T-helper 17 cell (primary cell): Measurements from ENCODE around the gene SCARF1. TPM values are rescaled to one million over a fixed set of nuclear protein-coding genes. Genes with fewer than 3 reads are reported as not detected.

ENCODE experiments used
- ATAC-seq: fragments of 150-1000 bp; cut with Tn5 transposase; 2 replicates; pipeline ENCODE4 v1.10.0; 2021; ENCODE audit warnings: mild to moderate bottlenecking, moderate library complexity
- DNase-seq, 3 donors: peaks; one replicate each; pipeline versions ENCODE4 v3.0.0 to v3.0.0-alpha.2; 2020 to 2021
- H3K9me3 ChIP-seq: one replicate; pipeline ENCODE4 v1.7.0; 2013; ENCODE audit warnings: low read length, mild to moderate bottlenecking; ENCODE audit not compliant: control insufficient read depth, poor library complexity, severe bottlenecking
- H3K27ac Mint-ChIP-seq: one replicate; pipeline ENCODE4 v1.8.0; 2022; ENCODE audit warnings: mild to moderate bottlenecking, moderate library complexity, mixed read lengths
- H3K27me3 Mint-ChIP-seq: one replicate; pipeline ENCODE4 v1.8.0; 2022; ENCODE audit warnings: mixed read lengths
- H3K36me3 Mint-ChIP-seq: one replicate; pipeline ENCODE4 v1.8.0; 2022; ENCODE audit warnings: low read depth, mixed read lengths
- H3K4me1 Mint-ChIP-seq: one replicate; pipeline ENCODE4 v1.8.0; 2022; ENCODE audit warnings: mild to moderate bottlenecking, mixed read lengths
- H3K4me3 Mint-ChIP-seq: one replicate; pipeline ENCODE4 v1.8.0; 2022; ENCODE audit warnings: mild to moderate bottlenecking, moderate library complexity, mixed read lengths
- total RNA-seq, 4 donors: library from RNA in 2 of 4; stranded (reverse) in 2 of 4; gene quantifications; one replicate each; pipeline ENCODE4 v1.2.3 and lab custom pipeline; 2022 to 2026

SCARF1 gene
- total RNA-seq, 2 donors from 2014 or later, result 1.6 to 2.3 TPM

DNA sequence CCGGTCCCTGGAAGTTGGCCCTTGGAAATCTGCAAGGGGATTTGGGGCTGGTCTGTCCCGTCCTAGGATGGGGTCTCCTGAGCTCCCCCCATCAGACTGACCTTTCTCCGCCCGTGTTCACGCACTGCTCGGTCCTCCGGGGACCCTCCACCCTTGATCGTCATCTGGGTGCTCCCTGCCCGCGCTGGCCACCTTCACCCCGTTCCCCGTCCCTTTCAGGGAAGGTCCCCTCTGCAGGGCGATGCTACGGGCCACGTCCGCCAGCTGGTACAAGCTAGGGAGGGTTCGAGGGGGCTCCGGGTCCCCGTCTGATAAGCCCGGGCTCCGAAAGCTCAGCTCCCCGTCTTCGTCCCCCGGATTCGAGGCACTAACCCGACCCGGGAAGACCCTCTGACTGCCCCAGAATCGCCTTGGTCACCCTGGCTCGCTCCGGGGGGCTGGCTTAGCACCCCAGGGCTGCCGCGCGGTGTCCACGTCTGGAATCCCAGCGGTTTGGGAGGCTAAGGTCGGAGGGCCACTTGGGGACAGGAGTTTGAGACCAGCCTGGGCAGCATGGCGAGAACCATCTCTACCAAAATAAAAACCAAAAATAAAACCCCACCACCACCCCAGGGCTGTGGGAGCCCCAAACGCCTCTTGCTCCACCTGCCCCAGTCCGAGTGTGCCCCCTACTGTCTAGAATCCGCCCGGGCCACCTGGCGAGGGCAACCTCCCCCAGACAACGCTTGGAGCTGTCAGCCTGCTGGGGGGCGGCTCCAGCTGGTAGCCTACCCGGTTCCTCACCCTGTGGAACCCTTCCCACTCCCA is 15.8 kb downstream of the SCARF1 start:
- H3K27me3 Mint-ChIP-seq, result peaks cover 17% of the 10 kb centered on the region
- DNase-seq (peak; percentile 43 to 66 (median 51)), ATAC-seq (peak; percentile 30)
- H3K27ac Mint-ChIP-seq, result peak overlapping the region; percentile 89
- H3K4me1 Mint-ChIP-seq, result peaks cover 20% of the 10 kb centered on the region
- H3K9me3 ChIP-seq, result no peaks in the 10 kb centered on the region
- H3K4me3 Mint-ChIP-seq, result peak overlapping the region; percentile 98
- H3K36me3 Mint-ChIP-seq, result peaks cover 2% of the 10 kb centered on the region

DNA sequence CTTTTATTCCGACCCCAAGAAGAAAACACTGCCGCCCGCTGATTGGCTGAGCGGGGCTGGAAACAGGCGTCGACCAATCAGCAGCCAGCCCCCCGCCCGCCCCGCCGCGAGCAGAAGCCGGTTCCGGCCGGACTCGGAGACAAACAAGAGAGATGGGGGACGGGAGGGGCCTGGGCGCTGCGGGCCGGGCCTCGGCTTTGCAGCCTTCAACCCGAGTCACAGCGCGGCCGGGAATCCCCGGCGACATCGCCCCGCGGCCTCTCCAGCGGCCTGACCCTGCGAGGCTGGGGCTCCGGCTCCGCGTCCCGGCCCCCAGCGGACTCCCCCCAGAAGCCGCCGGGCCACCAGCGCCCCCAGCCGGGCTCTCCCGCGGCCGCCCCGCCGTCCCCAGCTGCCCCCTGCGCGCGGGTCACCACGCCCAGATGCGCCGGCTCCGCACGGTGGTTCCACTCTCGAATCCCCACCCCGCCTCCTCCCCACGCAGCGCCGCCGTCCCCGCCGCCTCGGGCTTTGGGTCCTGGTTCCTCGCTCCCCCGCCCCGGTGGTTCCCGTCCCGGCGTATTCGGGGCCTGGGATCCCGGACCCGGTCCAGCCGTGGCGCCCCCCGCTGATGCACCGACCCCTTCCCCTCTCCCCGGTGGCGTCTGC is 16.6 kb downstream of the SCARF1 start:
- H3K4me3 Mint-ChIP-seq, result peak overlapping the region; percentile 98
- H3K36me3 Mint-ChIP-seq, result peaks cover 2% of the 10 kb centered on the region
- peak; percentile 70 to 80 (median 77) for DNase-seq
- H3K27ac Mint-ChIP-seq, result peak overlapping the region; percentile 89
- peak; percentile 80 for ATAC-seq
- H3K9me3 ChIP-seq, result no peaks in the 10 kb centered on the region
- H3K4me1 Mint-ChIP-seq, result peaks cover 20% of the 10 kb centered on the region
- H3K27me3 Mint-ChIP-seq, result peaks cover 17% of the 10 kb centered on the region

DNA sequence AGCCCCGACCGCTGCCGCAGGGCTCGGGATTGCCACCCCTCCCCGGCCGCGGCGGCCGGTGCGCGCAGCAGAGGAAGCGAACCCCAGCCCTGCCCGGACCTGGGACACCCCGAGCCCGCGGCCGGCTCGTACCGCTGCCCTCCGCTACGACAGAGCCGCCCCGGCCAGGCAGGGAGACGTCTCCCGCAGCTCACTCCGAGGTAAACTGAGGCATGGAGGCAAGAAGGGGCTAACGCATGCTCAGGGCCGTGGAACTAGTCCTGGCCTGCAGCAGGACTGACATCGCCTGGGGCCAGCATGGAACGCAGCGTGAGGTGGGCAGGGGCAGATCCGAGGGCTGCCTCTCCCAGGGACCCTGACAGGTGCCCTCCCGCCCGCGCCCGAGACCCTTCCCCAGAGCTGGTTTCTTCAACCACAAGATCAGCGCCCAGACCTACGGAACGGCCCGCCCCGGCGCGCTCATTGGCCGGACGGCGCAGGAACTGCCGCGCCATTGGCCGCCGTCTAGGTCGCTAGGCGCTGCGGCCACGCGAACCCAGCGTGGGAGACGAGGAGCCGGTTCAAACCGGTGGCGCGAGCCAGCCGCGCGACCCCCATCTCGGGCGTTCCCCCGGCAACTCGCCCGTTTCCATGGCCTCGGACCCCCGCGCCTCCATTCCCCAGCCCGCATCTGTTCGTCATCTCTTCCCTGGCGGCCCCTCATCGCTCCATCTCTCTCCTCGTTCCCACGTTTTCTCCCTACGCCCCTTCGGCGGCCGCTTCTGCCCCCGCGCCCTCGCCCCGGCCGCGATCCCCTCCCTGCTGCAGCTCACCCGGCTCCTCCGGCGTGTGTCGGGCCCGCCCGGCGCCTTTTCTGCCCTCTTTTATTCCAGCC is 17.3 kb downstream of the SCARF1 start, which contains the start of gene SLC43A2:
Gene SLC43A2, minus strand, starts transcription at position 853 of the 874 bp plus-strand sequence. CDS start 960 bp downstream, outside the sequence.
- DNase-seq (peak; percentile 59 to 67 (median 65)), ATAC-seq (peak; percentile 82)
- Mint-ChIP-seq H3K27me3 (peaks cover 17% of the 10 kb centered on the region), H3K4me3 (peak within 1 kb of the TSS; percentile 98), H3K4me1 (peaks cover 20% of the 10 kb centered on the region), H3K27ac (peak within 1 kb of the TSS; percentile 89), H3K36me3 (peaks cover 2% of the 10 kb centered on the region)
- H3K9me3 ChIP-seq, result no peaks in the 10 kb centered on the region

DNA sequence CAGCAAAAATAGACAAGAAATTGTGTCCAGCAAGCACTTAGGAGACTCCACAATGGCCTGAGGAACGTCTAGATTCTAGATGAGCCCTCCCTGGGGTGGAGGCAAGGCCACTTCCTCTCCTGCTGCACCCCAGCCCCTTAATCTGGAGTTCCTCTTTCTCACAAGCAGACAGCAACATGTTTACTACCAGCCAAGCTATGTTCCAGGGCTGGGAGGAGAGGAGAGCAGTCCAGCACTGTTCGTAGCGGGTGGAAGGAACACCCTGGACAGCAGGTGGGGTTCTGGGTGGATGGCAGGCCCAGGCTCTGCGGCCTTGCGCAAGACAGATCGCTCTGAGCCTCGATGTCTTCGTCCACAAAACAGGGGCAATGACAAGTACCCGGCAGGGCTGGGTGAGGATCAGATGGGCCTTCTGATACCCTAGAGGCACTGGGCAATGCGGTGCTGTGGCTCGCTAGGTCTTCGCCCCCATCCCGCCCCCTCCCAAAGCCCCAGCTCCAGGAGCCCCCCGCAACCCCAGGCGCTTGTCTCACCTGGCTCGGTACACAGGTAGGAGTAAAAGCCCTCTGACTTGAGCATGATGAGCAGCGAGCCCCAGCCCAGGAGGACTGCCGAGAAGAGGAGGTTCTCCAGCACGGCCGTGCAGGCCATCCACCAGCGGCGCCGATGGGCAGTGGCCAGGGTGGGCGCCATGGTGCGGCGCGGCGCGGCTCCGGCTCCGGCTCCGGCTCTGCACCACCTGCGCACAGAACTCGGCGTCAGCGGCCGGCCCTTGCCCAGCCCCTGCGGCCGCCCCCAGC is 18.1 kb downstream of the SCARF1 start:
- Mint-ChIP-seq H3K27ac (no peak overlapping the region), H3K4me1 (peaks cover 20% of the 10 kb centered on the region), H3K4me3 (peak overlapping the region; percentile 81), H3K36me3 (peaks cover 2% of the 10 kb centered on the region), H3K27me3 (peaks cover 17% of the 10 kb centered on the region)
- H3K9me3 ChIP-seq, result no peaks in the 10 kb centered on the region
- ATAC-seq (no peak), DNase-seq (no peak)

DNA sequence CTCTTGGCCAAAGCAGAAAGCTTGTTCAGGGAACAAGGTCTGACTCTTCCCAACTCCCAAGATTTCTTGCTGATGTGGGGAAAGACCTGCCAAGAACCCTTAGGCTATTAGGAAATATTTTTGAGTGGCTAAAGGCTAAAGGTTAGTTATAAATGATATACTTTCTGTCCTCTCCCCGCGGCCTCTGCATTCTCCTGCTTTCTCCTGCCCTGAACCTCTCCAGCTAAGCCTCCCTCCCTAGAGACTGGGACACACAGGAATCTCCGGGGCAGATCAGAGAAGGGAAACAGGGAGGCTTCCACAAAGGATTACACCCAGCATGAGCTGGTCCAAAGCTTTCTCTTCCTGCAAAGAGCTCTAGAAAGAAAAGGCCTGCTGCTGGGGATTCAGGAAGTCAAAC is 19.2 kb downstream of the SCARF1 start:
- Mint-ChIP-seq H3K27me3 (peaks cover 17% of the 10 kb centered on the region), H3K27ac (no peak overlapping the region), H3K36me3 (peaks cover 2% of the 10 kb centered on the region), H3K4me3 (peak overlapping the region; percentile 81), H3K4me1 (peaks cover 17% of the 10 kb centered on the region)
- no peaks in the 10 kb centered on the region for H3K9me3 ChIP-seq
- ATAC-seq (no peak), DNase-seq (no peak)

DNA sequence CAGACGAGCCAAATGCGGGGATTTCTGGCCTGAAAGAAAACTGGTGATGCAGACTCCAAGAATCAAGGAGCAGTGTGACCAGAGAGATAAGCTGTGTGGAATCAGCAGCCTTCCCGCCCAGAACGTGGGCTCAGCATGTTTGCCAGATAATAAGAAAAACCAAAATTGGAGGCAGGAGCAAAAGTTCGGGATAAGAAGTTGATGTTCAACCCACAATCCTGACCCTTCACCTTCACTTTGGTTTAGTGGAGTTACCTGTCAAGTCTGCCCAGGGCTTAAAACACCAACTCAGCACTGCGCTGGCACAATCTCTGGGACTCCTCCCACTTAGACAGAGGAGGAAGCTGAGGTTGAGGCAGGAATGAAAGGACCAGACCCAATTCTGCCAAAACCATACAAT is 20.0 kb downstream of the SCARF1 start:
- H3K9me3 ChIP-seq, result no peaks in the 10 kb centered on the region
- DNase-seq (no peak), ATAC-seq (no peak)
- Mint-ChIP-seq H3K36me3 (peaks cover 2% of the 10 kb centered on the region), H3K27me3 (peaks cover 17% of the 10 kb centered on the region), H3K27ac (no peak overlapping the region), H3K4me1 (peaks cover 15% of the 10 kb centered on the region), H3K4me3 (no peak overlapping the region)

DNA sequence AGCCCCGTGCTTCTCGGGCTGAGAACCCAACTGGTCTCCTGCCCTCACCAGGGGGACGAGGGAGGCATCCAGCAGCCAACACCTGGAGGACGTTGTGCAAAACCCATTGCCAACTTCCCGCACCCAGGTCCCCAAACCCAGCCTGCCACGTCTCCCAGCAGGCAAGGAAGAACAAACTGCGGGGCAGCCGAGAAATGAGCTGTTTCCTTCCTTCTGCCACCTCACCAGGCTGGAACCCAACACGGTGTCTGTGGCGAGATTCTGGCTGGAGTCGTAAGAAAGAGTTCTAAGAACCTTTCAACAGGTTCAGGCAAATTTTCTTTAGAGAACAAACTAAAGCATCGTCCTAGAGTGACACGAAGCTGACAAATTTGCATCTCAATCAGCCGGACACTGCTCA is 20.5 kb downstream of the SCARF1 start:
- H3K9me3 ChIP-seq, result no peaks in the 10 kb centered on the region
- H3K27ac Mint-ChIP-seq, result no peak overlapping the region
- peaks cover 17% of the 10 kb centered on the region for H3K27me3 Mint-ChIP-seq
- H3K4me1 Mint-ChIP-seq, result peaks cover 12% of the 10 kb centered on the region
- no peaks in the 10 kb centered on the region for H3K36me3 Mint-ChIP-seq
- no peak overlapping the region for H3K4me3 Mint-ChIP-seq
- DNase-seq (no peak), ATAC-seq (no peak)

DNA sequence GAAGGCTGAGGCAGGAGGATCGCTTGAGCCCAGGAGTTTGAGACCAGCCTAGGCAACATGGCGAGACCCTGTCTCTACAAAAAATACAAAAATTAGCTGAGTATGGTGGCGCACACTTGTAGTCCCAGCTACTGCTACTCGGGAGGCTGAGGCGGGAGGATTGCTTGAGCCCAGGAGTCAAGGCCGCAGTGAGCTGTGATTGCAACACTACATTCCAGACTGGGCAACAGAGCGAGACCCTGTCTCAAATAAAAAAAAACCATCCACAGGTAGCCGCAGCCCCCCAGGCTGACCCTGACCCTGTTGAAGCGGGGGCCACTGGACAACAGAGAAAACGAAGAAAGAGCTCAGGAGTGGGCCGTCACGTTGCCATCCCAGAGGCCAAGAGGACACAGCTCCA is 20.9 kb downstream of the SCARF1 start:
- no peaks in the 10 kb centered on the region for H3K9me3 ChIP-seq
- no peak for DNase-seq
- H3K27ac Mint-ChIP-seq, result no peak overlapping the region
- no peak overlapping the region for H3K4me3 Mint-ChIP-seq
- no peak for ATAC-seq
- H3K36me3 Mint-ChIP-seq, result no peaks in the 10 kb centered on the region
- peaks cover 10% of the 10 kb centered on the region for H3K4me1 Mint-ChIP-seq
- H3K27me3 Mint-ChIP-seq, result peaks cover 17% of the 10 kb centered on the region

DNA sequence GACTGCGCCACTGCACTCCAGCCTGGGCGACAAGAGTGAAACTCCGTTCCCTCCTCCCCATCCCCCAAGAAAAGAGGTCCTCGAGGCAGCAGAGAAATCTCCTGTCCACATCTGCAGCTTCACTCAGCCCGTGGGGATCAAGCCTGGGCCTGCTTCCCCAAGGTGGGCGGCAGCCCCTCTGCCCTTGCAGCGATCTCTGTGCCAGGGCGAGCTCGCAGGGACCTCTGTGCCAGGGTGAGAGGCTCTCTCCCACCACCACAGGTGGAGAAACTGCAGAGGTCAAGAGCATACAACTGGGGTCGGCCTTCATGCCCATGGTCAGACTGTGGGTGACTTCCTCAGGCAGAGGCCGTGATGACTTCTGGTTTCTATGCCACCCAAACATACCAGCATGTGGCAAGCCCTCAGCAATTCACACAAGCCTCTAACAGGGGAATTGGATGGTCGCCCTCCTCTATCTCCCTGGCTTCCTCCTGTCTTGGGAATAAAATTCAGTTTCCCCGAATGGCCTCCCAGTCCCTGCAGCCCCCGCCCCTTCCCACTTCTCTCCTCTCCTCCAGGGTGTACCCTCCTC is 22.4 kb downstream of the SCARF1 start:
- DNase-seq, result no peak
- no peak for ATAC-seq
- Mint-ChIP-seq H3K27ac (no peak overlapping the region), H3K27me3 (peaks cover 17% of the 10 kb centered on the region), H3K4me1 (peaks cover 6% of the 10 kb centered on the region), H3K4me3 (no peak overlapping the region), H3K36me3 (no peaks in the 10 kb centered on the region)
- no peaks in the 10 kb centered on the region for H3K9me3 ChIP-seq

DNA sequence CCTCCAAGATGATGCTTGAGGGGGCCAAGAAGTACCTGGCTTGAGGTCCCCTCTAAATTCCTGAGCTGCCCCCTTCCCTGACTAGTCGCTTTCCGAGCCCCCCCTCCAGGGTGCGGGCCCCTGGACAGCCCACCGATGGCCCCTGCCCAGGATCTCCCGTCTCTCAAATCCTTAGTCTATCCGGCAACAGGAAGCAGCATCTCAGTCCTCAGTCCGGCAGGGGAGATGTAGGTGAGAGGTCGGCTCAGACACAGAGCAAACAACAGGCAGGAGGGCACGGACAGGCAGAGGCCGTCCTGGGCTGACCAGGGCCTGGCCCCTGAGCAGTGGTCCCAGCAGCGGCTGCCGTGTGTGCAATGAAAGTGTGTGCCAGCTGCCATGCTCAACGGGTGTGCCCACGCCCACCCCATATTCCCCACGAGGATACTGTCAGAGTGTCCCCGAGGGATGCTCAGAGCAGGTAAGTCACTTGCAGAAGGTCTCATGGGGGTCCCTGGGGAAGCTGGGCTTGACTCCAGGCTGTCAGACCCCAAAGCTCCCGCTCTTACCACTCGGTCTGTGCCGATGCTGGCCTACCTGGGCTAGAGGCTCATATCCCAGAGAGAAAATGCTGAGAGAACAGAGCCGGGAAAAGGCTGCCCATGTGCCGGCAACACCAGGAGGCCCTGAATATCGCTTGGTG is 24.1 kb downstream of the SCARF1 start:
- Mint-ChIP-seq H3K27ac (no peak overlapping the region), H3K4me3 (no peak overlapping the region), H3K4me1 (peaks cover 4% of the 10 kb centered on the region), H3K27me3 (peaks cover 11% of the 10 kb centered on the region), H3K36me3 (no peaks in the 10 kb centered on the region)
- DNase-seq, result no peak
- no peaks in the 10 kb centered on the region for H3K9me3 ChIP-seq
- ATAC-seq, result no peak

DNA sequence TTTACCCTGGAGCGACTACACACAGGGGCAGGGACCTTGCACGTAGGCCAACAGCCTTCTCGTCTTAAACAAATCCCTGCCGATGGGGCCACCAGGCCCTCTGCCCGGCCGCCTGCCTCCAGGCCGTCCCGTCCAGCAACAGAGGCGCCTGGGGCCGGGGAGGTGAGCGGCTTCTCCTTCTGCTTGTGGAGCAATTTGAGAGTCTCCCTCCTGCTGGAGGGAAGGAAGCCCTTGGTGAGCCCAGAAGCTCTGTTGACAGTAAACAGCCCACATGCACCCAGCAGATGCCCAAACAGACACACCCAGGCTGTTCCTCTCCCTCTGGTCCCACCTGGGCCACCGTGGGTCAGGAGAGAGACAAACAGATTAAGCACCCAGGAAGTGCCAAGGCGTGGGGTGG is 25.0 kb downstream of the SCARF1 start:
- H3K4me3 Mint-ChIP-seq, result no peak overlapping the region
- H3K36me3 Mint-ChIP-seq, result no peaks in the 10 kb centered on the region
- H3K9me3 ChIP-seq, result no peaks in the 10 kb centered on the region
- ATAC-seq, result no peak
- peaks cover 3% of the 10 kb centered on the region for H3K4me1 Mint-ChIP-seq
- no peak overlapping the region for H3K27ac Mint-ChIP-seq
- no peak for DNase-seq
- H3K27me3 Mint-ChIP-seq, result peaks cover 2% of the 10 kb centered on the region
